T follicular helper cell (primary cell): Measurements from ENCODE around the gene C9orf50.

Source experiments
- DNase-seq: peaks from one replicate; pipeline ENCODE4 v3.0.0-alpha.2; 2020; ENCODE audit warnings: low read depth

Gene C9orf50

DNA sequence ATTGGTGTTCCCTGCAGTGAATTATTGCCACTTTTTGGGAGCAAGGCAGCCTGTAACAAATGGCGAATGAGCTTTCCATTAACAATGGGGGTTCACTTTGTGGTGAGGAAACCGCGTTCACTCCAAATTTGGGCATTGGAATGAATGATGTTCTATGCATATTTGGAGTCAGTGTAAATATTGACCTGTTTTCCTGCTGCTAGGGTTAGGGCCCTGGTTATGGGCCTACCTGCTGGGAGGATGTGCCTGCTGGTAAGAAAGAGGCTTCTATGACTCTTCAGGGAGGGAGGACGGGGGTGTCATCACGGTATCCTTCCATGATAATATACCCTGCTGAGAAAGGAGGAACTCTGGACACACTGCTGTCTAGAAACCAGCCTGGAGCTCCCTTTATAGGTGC, 29.0 kb downstream of the C9orf50 start:
- DNase-seq = no peak

DNA sequence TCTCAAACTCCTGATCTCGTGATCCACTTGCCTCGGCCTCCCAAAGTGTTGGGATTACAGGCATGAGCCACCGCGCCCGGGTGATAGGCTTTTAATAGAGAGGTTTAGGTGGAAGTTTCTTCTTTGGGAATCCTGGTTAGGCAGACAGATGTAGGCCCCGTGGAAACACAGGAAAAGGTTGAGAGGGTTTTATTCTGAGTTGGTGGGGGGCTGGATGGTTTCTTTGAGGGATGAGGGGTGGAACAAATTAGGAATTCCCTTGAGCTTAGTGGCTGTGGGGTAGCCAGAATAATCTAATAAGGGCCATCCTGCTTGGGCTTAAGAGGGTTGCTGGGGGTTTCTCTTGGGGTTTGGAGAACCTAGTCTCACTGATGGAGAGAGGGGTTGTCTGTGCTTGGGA, 30.4 kb downstream of the C9orf50 start:
- no peak for DNase-seq

DNA sequence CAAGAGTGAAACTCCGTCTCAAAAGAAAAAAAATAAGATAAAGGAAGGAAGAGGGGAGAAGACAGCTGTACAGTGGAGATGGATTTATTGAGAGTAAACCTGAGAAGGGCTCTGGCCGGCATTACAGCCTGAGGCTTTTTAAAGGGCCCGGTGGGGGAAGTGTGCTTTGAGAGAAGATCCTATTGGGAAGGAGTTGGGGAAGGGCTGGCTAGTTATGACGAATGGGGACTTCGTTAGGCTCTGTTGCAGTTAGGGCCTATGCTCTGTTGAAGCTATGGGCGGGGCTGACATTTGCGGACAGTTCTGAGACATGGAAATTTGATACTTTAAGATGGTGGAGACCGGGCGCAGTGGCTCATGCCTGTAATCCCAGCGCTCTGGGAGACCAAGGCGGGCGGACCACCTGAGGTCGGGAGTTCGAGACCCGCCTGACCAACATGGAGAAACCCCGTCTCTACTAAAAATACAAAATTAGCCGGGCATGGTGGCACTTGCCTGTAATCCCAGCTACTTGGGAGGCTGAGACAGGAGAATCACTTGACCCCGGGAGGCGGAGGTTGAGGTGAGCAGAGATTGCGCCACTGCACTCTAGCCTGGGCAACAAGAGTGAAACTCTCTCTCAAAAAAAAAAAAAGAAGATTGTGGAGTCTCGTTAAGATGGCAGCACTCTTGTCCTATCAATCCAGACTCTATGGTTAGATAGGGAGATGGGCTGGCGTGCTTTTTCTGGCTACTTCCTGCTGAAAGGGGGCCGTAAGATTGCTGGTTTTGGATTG, 33.2 kb downstream of the C9orf50 start:
- DNase-seq = no peak

DNA sequence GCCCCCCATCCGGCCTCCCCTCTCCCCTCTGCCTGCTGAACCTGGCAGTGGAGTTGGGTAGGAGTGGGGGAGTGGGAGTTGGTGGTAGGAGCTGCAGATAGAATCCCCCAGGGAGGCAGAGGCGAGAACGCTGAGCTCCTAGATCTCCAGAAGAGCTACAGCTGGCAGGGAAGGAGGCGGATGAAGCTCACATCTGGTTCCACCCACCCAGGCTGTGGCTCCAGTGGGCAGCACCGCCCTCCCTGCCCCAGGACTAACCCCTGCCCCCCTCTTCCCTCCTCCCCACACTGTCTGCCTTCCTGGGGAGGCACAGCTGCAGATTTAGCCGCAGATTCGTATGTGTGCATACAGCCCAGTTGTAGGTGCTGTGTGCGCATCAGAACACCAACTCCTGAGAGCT, 34.2 kb downstream of the C9orf50 start:
- DNase-seq = no peak

DNA sequence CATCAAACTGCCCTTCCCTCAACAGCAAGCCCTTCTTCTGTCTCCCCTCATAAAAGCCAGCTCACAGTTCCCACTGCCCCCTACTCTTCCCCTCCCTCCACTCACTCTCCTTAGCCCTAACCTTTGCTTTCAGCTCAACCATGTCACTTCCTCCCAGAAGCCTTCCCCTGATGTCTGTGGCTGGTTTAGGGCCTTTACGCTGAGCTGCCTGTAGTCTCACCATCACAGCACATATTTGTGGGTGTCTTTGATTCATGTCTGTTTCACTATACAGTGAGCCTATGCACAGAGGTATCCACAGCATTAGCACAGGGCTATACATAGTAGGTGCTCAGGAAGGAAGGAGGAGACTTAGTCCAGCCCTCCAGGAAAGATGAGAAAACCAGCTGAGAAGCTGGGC, 34.7 kb downstream of the C9orf50 start:
- no peak for DNase-seq

DNA sequence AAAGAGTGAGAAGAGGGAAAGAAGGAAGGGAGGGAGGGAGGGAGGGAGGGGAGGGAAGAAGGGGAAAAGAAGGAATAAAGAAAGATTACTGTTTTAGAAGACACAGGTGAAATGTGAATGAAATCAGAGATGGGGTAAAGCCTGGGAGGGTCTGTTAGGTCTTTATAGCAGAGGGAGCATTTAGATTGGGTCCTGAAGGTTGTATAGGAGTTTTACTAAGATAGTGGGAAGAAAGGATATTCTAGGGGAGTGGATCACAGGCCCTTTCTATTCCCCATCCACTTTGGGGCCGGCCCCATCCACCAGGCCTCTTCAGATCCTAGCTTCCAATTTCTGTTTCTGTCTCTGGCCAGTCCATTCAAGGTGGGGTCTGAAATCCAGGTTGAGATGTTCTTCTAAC, 35.5 kb downstream of the C9orf50 start:
- no peak for DNase-seq

DNA sequence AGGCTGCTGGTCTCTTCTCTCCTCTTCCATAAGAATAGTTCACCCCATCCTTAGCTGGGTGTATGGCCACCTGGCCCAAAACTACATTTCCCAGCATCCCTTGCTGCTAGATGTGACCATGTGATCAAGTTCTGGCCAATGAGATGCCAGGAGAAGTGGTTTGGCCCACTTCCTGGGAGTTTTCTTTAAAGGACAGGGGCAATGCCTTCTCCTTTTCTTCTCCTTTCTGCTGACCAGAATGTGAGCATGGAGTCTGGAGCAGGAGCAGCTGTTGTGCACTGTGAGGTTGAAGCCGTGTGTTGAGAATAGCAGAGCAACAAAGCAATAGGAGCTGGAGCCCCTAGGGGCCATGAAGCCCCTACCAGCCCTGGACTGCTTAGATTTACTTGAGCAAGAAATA, 36.8 kb downstream of the C9orf50 start:
- DNase-seq = peak; percentile 44

DNA sequence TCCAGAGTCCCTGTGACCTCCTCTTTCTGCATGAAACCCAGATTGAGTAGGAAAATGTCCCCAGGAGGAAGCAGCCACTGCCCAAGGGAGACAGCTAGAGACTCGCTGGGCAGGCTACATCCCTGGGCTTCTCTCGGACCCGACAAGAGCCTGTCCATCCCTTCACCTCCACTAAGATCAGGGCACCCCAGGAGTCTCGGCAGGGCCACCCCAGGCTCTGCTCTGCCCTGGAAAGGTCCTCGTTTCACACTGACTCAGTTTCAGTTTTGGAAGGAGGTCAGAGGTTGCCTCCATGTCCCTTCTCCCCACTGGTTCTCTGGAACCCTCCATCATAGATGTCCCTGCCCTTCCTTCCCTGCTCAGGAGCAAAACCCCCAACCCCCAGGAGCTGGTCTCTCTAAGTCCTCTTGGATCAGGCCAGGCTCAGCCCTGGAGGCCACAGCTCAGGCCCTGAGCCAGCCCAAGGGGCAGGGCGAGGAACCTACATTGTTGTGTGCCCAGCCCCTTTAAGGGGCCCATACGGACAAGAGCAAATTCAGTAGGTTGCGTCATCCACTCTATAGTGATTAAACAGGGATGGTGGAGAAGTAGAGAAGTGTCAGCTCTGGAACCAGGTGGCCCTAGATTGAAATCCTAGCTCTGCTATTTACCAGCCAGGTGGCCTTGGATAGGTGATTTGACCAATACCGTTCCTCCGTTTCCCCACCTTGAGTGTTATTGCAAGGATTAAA, 37.4 kb downstream of the C9orf50 start:
- no peak for DNase-seq

DNA sequence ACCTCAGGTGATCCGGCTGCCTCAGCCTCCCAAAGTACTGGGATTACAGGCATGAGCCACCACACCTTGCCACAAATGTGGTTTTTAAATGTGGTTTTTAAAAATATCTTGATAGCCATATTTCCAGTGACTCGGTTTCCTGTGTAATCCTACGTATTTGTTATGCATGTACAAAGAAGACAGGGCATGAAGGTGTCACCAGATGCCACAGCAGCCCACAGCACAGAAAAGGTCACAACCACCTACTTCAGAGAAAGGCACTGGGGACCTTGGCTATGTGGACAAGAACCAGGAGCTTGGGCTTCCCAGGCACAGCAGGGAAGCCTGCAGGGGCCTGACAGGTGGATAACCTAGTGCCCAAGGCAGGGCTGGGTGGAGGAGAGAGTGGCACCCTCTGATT, 38.0 kb downstream of the C9orf50 start:
- DNase-seq = no peak

DNA sequence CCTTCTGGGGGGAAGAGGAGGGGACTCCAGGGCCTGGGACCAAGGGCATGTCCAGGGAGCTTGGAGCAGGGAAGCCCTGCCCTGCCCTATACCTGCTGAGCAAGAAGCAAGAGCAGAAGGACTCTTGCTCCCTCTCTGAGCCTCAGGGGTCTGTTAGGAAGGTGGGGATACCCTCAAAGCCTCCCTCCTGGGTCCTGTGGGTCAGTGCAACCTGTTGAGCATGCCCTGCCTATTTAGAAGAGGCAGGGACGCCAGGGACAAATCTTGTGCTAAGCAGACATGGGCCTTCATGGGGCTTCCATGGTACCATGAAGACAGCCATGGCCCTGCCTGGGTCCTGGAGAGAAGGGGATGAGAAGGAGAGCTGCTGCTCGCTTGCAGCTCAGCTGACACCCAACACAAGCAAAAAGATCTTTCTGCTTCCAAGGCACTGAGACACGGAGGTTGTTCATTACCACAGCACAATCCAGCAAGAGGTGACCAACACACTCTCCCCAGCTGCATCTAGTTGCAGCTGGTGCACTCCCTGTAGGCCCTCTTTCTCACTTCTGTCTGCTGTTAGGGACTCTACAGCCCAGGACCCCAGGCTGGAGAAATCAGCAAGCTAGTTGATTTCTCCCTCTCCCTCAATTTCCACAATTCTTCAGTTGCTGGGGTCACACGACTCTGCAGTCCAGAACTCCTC, 39.3 kb downstream of the C9orf50 start:
- no peak for DNase-seq

DNA sequence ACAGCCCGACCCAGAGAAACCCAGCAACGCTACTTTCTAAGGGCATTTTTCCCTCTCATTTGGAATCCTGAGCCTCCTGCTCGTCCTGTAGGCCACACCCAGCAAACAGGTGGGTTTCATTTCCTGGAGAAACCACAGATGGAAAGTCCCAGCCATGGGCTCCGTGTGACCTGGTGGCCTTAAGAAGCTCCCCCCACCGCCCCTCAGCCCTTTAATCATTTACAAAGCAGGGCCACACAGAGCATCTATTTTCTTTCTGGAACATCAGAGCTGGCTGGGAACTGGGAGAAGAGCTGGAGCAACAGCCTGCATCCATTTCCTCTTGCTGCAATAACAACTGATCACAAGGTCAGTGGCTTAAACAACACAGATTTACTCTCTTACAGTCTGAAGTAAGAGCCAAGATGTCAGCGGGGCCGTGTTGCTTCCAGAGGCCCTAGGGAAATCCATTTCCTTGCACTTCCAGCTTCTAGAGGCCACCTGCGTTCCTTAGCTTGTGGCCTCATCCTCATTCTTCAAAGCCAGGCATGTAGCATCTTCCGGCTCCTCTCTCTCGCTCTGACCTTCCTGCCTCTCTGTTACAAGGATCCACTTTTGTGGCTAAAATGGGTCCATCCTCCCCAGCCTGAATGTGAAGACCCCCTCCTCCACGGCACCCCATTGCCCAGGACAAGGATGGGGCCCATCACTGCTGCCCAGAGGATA, 40.5 kb downstream of the C9orf50 start:
- DNase-seq = no peak

DNA sequence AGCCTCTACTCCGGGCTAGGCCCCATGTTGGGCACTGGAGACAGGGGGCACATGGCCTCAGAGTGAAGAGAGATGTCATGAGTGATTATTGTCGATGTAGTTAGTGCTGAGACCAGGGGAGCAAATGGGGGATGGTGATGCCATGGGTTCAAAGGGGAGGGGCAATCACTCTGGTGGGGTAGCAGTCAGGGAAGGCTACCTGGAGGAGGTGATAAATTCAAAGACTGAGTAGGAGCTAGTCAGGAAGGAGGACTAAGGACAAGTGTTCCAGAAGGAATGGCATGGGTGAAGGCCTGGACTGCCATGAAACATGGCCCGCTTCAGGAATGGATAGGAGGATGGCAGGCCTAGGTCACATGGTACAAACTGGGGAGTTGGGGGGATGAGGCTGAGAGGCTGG, 41.6 kb downstream of the C9orf50 start:
- no peak for DNase-seq

DNA sequence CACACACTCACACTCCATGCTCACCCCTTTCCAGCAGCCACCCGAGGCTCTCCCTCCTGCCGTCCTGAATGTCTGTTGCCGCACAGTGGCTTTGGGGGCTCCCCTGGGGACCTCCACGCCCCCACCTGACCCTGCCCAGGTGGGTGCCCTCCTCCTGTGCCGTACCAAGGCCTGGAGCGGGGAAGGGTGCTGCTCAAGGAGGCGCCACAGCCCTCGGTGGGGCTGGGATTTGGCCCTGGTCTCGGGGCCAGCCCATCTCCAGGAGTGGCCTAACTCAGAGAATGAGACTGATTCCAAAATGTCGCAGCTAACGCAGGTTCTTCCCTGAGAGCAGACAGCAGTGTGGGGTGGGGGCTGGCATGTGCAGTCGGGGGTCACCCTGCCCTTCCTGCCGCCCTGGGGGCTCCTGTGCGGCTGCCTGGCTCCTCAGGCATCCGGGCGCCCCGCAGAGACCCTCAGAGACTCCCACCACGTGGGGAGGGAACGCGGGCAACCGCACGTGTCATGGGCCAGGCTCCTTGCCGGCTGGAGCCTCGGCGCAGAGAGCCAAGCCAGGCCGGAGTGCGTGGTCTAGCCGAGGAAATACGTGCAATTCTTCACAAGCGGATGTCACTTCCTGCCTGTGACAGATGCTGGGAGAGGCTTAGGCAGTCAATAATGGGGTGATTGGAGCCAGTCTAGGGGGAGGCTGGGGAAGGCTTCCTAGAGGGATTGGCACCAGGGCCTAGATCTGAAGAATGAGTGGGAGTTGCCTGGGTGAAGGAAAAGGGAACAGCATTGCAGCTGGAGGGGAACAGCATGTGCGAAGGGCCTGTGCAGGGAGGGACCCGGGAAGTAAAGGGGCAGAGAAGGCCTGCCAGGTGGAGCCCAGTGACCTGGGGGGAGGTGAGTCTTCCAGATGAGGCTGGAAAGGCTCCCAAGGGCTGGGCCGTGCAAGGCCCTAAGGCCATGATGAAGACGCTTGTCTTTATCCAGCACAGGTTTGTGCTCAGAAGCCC, 44.1 kb downstream of the C9orf50 start:
- DNase-seq = no peak

DNA sequence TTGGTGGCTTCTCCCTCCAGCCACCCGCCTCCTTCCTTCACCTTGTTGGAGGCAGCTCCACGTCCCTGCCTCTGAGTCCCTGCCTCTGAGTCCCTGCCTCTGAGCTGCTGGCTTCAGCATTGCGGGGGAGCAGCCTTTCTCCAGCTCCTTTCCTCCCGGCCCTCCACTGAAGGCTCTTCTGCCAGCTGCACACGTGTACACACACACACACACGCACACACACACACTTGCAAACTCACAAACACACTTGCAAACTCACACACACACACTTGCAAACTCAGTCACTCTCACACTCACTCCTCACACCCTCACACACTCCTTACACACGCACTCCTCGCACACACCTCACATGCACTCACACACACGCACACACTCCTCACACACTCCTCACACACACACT, 45.1 kb downstream of the C9orf50 start:
- DNase-seq = no peak

DNA sequence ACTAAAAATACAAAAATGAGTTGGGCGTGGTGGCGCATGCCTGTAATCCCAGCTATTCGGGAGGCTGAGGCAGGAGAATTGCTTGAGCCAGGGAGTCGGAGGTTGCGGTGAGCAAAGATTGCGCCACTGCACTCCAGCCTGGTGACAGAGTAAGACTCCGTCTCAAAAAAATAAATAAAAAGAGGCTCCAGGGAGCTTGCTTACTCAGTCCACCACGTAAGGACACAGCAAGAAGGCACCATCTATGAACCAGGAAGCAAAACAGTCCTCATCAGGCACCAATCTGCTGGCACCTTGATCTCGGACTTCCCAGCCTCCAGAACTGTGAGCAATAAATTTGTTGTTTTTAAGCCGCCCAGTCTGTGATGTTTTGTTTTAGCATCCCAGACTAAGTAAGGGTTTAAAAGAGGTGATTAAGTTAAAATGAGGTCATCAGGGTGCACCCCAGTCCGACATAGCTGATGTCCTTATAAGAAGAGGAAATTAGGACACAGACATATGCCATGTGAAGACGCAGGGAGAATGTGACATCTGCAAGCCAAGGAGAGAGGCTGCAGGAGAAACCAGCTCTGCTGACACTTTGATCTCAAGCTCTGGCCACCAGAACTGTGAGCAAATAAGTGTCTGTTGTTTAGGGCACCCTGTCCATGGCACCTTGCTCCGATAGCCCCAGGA, 45.9 kb downstream of the C9orf50 start:
- no peak for DNase-seq

DNA sequence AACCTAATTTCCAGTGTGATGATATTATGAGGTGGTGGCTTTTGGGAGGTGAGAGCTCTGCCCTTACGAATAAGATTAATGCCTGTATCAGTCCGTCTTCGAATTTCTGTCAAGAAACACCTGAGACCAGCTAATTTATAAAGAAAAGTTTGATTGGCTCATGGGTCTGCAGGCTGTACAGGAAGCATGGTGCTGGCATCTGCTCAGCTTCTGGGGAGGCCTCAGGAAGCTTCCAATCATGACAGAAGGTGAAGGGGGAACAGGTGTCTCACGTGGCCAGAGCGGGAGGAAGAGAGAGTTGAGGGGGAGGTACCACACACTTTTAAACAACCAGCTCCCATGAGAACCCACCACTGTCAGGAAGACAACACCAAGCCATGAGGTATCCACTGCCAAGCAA, 46.9 kb downstream of the C9orf50 start:
- DNase-seq = no peak

DNA sequence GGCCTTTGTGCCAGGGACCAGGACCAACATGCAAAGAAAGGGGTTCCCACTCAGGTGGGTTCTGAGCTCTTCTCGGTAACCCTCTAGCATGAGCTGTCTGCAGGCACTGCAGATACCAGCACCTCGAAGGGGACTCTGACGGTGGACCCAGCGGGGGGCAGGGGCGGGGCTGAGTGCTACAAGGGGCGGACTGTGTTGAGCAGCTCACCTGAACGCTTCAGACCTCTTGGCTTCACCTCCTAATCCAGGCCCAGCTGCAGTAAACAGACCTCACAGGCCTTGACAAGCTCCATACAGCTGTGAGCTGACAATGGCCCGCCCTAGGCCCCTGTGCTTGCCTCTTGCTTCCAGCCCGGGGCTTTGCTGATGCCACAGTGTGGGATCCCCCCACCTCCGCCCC, 48.4 kb downstream of the C9orf50 start:
- DNase-seq = no peak

DNA sequence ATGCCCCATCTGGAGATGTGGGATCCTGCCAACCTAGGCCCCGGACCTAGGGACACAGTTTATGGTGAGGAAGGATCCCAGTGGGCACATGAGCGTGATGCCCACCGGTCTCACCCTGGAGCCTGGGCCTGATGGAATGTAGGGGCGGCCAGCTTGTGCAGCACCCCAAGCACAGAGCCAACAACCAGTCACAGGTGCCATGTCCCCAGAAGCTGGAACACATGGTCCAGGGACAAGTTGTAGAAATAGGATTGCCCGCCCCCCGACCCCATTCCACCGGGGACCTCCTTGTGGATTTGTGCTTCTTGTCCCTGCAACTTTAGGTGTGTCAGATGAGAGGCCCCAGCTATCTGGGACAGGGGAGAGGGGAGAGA, 48.9 kb downstream of the C9orf50 start:
- no peak for DNase-seq

DNA sequence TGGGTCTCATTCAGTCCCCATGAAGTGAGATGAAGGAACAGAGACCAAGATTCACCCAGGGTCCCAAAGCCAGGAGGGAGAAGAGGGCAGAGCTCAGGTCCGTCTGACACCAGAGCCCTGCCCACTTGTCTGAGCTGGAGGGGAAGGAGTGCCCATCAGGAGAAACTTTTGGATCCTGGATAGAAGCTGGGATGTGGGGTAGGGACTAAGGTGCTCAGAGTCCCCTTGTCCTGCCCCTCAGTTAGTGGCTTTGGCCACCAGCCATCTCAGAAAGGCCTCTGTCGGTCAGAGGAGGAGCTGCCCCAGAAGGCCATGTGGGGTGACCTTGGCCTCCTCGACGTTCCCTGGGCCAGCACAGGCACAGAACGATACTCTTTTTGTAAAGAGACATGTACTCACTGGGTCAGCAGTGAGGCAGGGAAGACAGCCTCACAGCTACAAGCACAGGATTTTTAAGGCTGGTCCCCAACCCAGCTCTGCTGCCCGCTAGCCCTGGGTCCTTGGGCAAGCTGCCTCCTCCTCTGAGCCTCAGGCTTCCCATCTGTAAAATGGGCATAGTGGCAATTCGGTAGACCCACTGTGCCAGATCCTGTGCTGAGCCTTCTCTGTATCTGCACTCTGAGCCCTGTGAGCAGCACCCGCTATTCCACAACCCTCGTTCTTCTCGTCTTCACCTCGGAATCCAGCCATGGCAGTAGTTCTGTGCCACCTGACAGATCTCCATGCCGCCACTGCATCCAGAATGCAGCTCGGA, 49.4 kb downstream of the C9orf50 start:
- no peak for DNase-seq
